Subcutaneous adipose tissue (tissue), 4 donors: Measurements from ENCODE around the gene SWAP70. TPM values are rescaled to one million over a fixed set of nuclear protein-coding genes. Genes with fewer than 3 reads are reported as not detected.

Experiments
- CTCF ChIP-seq: fragments of 450-650 bp; IDR thresholded peaks from one replicate; pipeline ENCODE4 v1.5.1; 2016; ENCODE audit warnings: low read depth, mild to moderate bottlenecking, control low read depth, antibody characterized with exemption, moderate library complexity
- total RNA-seq, 4 donors: library from RNA; depleted of rRNA; stranded (reverse); fragments of >200 nt; gene quantifications; one replicate each; pipeline ENCODE4 v1.1.0, GENCODE V29; 2016

Gene SWAP70
- total RNA-seq, 4 donors from 2014 or later, result 48.8 to 72.7 (median 60.6) TPM

GRCh38 chr11:9680028-9680427, 16.2 kb downstream of the SWAP70 start:
- no peak for TF ChIP-seq CTCF

GRCh38 chr11:9681583-9682372, 17.9 kb downstream of the SWAP70 start:
- no peak for TF ChIP-seq CTCF

GRCh38 chr11:9687711-9688477, 24.0 kb downstream of the SWAP70 start:
- no peak for TF ChIP-seq CTCF

- TF ChIP-seq CTCF, result no peak
Measured at GRCh38 chr11:9688716-9689511, 25.0 kb downstream of the SWAP70 start.

- no peak for TF ChIP-seq CTCF
Measured at GRCh38 chr11:9689721-9690120, 25.8 kb downstream of the SWAP70 start.

- TF ChIP-seq CTCF, result no peak
Measured at GRCh38 chr11:9691865-9692264, 28.0 kb downstream of the SWAP70 start.

- TF ChIP-seq CTCF, result no peak
Measured at GRCh38 chr11:9692691-9693090, 28.8 kb downstream of the SWAP70 start.
